SK-N-SH (cell line): ENCODE data around the gene CAD. TPM values are rescaled to one million over a fixed set of nuclear protein-coding genes. Genes with fewer than 3 reads are reported as not detected.

Experiments used
- CTCF ChIA-PET: fragments of 300-600, 350-600 bp; formaldehyde crosslinking; extraction: SDS; loops from one replicate; lab custom pipeline; 2021; lab: Yijun Ruan, JAX
- POLR2A ChIA-PET: fragments of 350-600 bp; sonication (Branson Sonifier 250); formaldehyde crosslinking; extraction: SDS; loops from one replicate; lab custom pipeline; 2020; ENCODE audit warnings: antibody characterized with exemption, inconsistent platforms; lab: Yijun Ruan, JAX
- DNase-seq: peaks from one replicate; pipeline ENCODE4 v3.0.0; 2012
- H2AFZ ChIP-seq: fragments of 200-600 bp; sonication (generic); 2 replicates; pipeline ENCODE4 v1.8.1; 2016; ENCODE audit warnings: antibody characterized with exemption, mild to moderate bottlenecking, low read depth
- H3F3A ChIP-seq: fragments of 200-600 bp; sonication (generic); replicated peaks from 2 replicates; pipeline ENCODE3; 2016; ENCODE audit warnings: antibody characterized with exemption, mild to moderate bottlenecking; ENCODE audit not compliant: insufficient read depth
- H3K27ac ChIP-seq, 2 experiments: fragments of 200-500 bp in 1 of 2; fragments of 200-600 bp in 1 of 2; sonication (Bioruptor generic) in 1 of 2; sonication (generic), shearing (Covaris generic) in 1 of 2; 2 replicates each; pipeline versions ENCODE4 v1.5.1 to v1.6.1; 2014 to 2016; ENCODE audit warnings: low read depth in 2 of 2, inconsistent platforms in 1 of 2, low read length in 1 of 2, mild to moderate bottlenecking in 1 of 2, mixed read lengths in 1 of 2
- H3K27me3 ChIP-seq: fragments of 200-600 bp; sonication (generic), shearing (Covaris generic); 2 replicates; pipeline ENCODE4 v1.6.1; 2016; ENCODE audit warnings: mixed run types; ENCODE audit not compliant: insufficient read depth
- H3K36me3 ChIP-seq, 2 experiments: fragments of 200-500 bp in 1 of 2; fragments of 200-600 bp in 1 of 2; sonication (Bioruptor generic) in 1 of 2; sonication (generic) in 1 of 2; replicated peaks in 1 of 2; 2 replicates each; pipeline versions ENCODE3 to v1.5.1; 2014 to 2016; ENCODE audit warnings: low read length in 1 of 2, mild to moderate bottlenecking in 1 of 2; ENCODE audit not compliant: insufficient read depth in 2 of 2, control insufficient read depth in 1 of 2
- H3K4me1 ChIP-seq, 2 experiments: fragments of 200-500 bp in 1 of 2; fragments of 200-600 bp in 1 of 2; sonication (Bioruptor generic) in 1 of 2; sonication (generic), shearing (Covaris generic) in 1 of 2; 2 replicates each; pipeline versions ENCODE4 v1.5.1 to v1.6.1; 2014 to 2016; ENCODE audit warnings: low read depth in 1 of 2, low read length in 1 of 2, mixed run types in 1 of 2; ENCODE audit not compliant: insufficient read depth in 2 of 2, control insufficient read depth in 1 of 2
- H3K4me2 ChIP-seq: fragments of 200-600 bp; sonication (generic), shearing (Covaris generic); 2 replicates; pipeline ENCODE4 v1.6.1; 2017; ENCODE audit warnings: mixed run types
- H3K4me3 ChIP-seq, 2 experiments: fragments of 200-500 bp in 1 of 2; fragments of 200-600 bp in 1 of 2; sonication (Bioruptor generic) in 1 of 2; sonication (generic), shearing (Covaris generic) in 1 of 2; 2 replicates each; pipeline versions ENCODE4 v1.5.1 to v1.8.1; 2014 to 2016; ENCODE audit warnings: low read depth in 2 of 2, inconsistent platforms in 1 of 2, low read length in 1 of 2, mild to moderate bottlenecking in 1 of 2, mixed read lengths in 1 of 2, moderate library complexity in 1 of 2
- H3K79me2 ChIP-seq: fragments of 200-600 bp; sonication (generic); 2 replicates; pipeline ENCODE4 v1.8.1; 2017; ENCODE audit warnings: mild to moderate bottlenecking; ENCODE audit not compliant: insufficient read depth
- H3K9ac ChIP-seq: fragments of 200-600 bp; sonication (generic); 2 replicates; pipeline ENCODE4 v1.6.1; 2017; ENCODE audit warnings: mixed run types
- H3K9me2 ChIP-seq: fragments of 200-600 bp; sonication (generic); 2 replicates; pipeline ENCODE4 v1.6.1; 2017; ENCODE audit warnings: mixed run types
- H3K9me3 ChIP-seq: fragments of 200-600 bp; sonication (generic); 2 replicates; pipeline ENCODE4 v1.6.1; 2017; ENCODE audit warnings: mixed run types, mild to moderate bottlenecking, moderate library complexity
- H4K20me1 ChIP-seq: fragments of 200-600 bp; sonication (generic); 2 replicates; pipeline ENCODE4 v1.6.1; 2017; ENCODE audit warnings: mild to moderate bottlenecking, mixed run types; ENCODE audit not compliant: insufficient read depth
- CHD2 ChIP-seq: fragments of 150-350 bp; IDR thresholded peaks from 2 replicates; pipeline ENCODE4 v1.6.1; 2018; ENCODE audit warnings: low read length; ENCODE audit not compliant: partially characterized antibody
- ELF1 ChIP-seq: IDR thresholded peaks from 2 replicates; pipeline ENCODE4 v1.4.0; 2012
- FOSL2 ChIP-seq: IDR thresholded peaks from 2 replicates; pipeline ENCODE4 v1.4.0; 2012; ENCODE audit warnings: low read depth, mild to moderate bottlenecking, moderate library complexity, borderline replicate concordance
- FOXJ3 ChIP-seq: sonication (generic); formaldehyde crosslinking; IDR thresholded peaks from 2 replicates; pipeline ENCODE4 v1.5.1; 2020; ENCODE audit warnings: mild to moderate bottlenecking, missing genetic modification reagents
- FOXM1 ChIP-seq: IDR thresholded peaks from 2 replicates; pipeline ENCODE4 v1.4.0; 2012; ENCODE audit warnings: low read depth, mild to moderate bottlenecking
- GABPA ChIP-seq: IDR thresholded peaks from 2 replicates; pipeline ENCODE4 v1.4.0; 2012; ENCODE audit warnings: low read depth, mild to moderate bottlenecking
- GATA2 ChIP-seq: sonication (generic); formaldehyde crosslinking; IDR thresholded peaks from 2 replicates; pipeline ENCODE4 v1.5.0; 2020; ENCODE audit warnings: mild to moderate bottlenecking, missing genetic modification reagents
- JUND ChIP-seq: IDR thresholded peaks from 2 replicates; pipeline ENCODE4 v1.4.0; 2012
- MEF2A ChIP-seq: IDR thresholded peaks from 2 replicates; pipeline ENCODE4 v1.4.0; 2012; ENCODE audit warnings: low read depth, borderline replicate concordance
- MXI1 ChIP-seq: IDR thresholded peaks from 2 replicates; pipeline ENCODE4 v1.6.1; 2012; ENCODE audit warnings: mild to moderate bottlenecking, low read depth, low read length, improper control_type of control experiment
- NFIC ChIP-seq: IDR thresholded peaks from 2 replicates; pipeline ENCODE4 v1.4.0; 2012; ENCODE audit warnings: borderline replicate concordance
- NRF1 ChIP-seq: IDR thresholded peaks from 2 replicates; pipeline ENCODE4 v1.6.1; 2012; ENCODE audit warnings: low read depth, mild to moderate bottlenecking, low read length
- PBX3 ChIP-seq: IDR thresholded peaks from 2 replicates; pipeline ENCODE4; 2012
- POLR2AphosphoS5 ChIP-seq: IDR thresholded peaks from 2 replicates; pipeline ENCODE4 v1.6.1; 2012; ENCODE audit warnings: low read depth, low read length
- REST ChIP-seq: IDR thresholded peaks from 2 replicates; pipeline ENCODE4 v1.6.1; 2012; ENCODE audit warnings: mild to moderate bottlenecking, low read depth, low read length, moderate library complexity
- TCF12 ChIP-seq: IDR thresholded peaks from 2 replicates; pipeline ENCODE4 v1.4.0; 2012
- TEAD4 ChIP-seq: IDR thresholded peaks from 2 replicates; pipeline ENCODE4 v1.4.0; 2012; ENCODE audit warnings: mild to moderate bottlenecking, borderline replicate concordance; ENCODE audit not compliant: insufficient read depth
- ZBTB33 ChIP-seq: IDR thresholded peaks from 2 replicates; pipeline ENCODE4 v1.4.0; 2012; ENCODE audit warnings: low read depth, borderline replicate concordance
- WGBS: methylation state at CpG from one replicate; pipeline ENCODE4 v1.1.6; 2017; ENCODE audit warnings: low lambda C conversion rate; 5-methylcytosine and 5-hydroxymethylcytosine counted together
- polyA plus RNA-seq, 3 experiments: library from polyadenylated mRNA; depleted of rRNA; stranded (reverse); fragments of >200 nt; gene quantifications; 2 replicates each; pipeline ENCODE4 v1.2.3, GENCODE V29; 2012
- TF ChIP-seq, protein P1 (sequence below): fragments of 150-350 bp; IDR thresholded peaks from 2 replicates; pipeline ENCODE4 v1.6.1; 2016; ENCODE audit warnings: mild to moderate bottlenecking, low read depth, low read length
- TF ChIP-seq, protein P2 (sequence below): fragments of 200-600 bp; sonication (generic); IDR thresholded peaks from 2 replicates; pipeline ENCODE4 v1.6.1; 2017; ENCODE audit warnings: antibody characterized with exemption, mild to moderate bottlenecking, moderate library complexity

CAD gene
- polyA plus RNA-seq, 1 of the 3 experiments (the other 2 are of a cell fraction), result 47.6 TPM

GRCh38 chr2:27221166-27221565 is 4.0 kb downstream of the CAD start:
- Histone ChIP-seq H2AFZ (no peak overlapping the region), H3K4me1 (peaks cover 4 to 14% of the 10 kb centered on the region in 2 experiments; a peak in 3 of 4 replicates), H3K79me2 (peaks cover 20% of the 10 kb centered on the region; the same call in 1 of the 2 replicates), H3K9me2 (no peaks in the 10 kb centered on the region), H4K20me1 (no peaks in the 10 kb centered on the region), H3K4me2 (no peak overlapping the region), H3K36me3 (peaks cover 59 to 71% of the 10 kb centered on the region in 2 experiments), H3K4me3 (no peak overlapping the region), H3K9ac (no peak overlapping the region), H3F3A (peaks cover 8% of the 10 kb centered on the region), H3K9me3 (no peaks in the 10 kb centered on the region), H3K27ac (no peak overlapping the region), H3K27me3 (no peaks in the 10 kb centered on the region)
- TF ChIP-seq PBX3 (no peak), NFIC (no peak), JUND (no peak), TCF12 (no peak), REST (no peak), MEF2A (no peak), TEAD4 (no peak)
- TF ChIP-seq, protein P1, sequence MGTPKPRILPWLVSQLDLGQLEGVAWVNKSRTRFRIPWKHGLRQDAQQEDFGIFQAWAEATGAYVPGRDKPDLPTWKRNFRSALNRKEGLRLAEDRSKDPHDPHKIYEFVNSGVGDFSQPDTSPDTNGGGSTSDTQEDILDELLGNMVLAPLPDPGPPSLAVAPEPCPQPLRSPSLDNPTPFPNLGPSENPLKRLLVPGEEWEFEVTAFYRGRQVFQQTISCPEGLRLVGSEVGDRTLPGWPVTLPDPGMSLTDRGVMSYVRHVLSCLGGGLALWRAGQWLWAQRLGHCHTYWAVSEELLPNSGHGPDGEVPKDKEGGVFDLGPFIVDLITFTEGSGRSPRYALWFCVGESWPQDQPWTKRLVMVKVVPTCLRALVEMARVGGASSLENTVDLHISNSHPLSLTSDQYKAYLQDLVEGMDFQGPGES, result no peak
- DNase-seq, result no peak
- WGBS, result 85% methylated on average over 2 of the region's 3 CpGs
- ChIA-PET POLR2A (no interaction called here), CTCF (interaction anchor here (0.9 to 4.3 kb wide), 3 partner anchors 28 to 59 kb away, joined by 3 to 18 read pairs (median 3); no protein-coding TSS in a partner anchor)

DNA sequence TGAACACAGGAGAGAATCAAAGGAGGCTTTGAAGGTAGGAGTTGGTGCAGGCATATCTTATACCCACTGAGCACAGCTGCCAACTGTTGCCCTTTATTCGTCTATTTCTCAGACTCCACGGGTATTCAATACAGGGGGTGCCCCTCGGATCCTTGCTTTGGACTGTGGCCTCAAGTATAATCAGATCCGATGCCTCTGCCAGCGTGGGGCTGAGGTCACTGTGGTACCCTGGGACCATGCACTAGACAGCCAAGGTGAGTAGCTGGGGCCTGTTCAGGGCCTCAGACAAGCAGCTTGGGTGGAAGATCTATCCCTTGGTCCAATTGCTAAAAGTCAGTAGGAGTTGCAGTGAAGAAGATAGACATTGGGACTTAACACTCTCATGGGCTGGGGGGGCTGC is 5.2 kb downstream of the CAD start:
- POLR2A ChIA-PET, result no interaction called here
- H3K9ac ChIP-seq, result no peak overlapping the region
- peaks cover 67 to 77% of the 10 kb centered on the region in 2 experiments for H3K36me3 ChIP-seq
- no peak for TF ChIP-seq MXI1
- no peak for TF ChIP-seq NFIC
- TF ChIP-seq FOXJ3 (CRISPR knock-in tag), result no peak
- TF ChIP-seq GATA2 (CRISPR knock-in tag), result no peak
- TF ChIP-seq NRF1, result no peak
- TF ChIP-seq, protein P2, sequence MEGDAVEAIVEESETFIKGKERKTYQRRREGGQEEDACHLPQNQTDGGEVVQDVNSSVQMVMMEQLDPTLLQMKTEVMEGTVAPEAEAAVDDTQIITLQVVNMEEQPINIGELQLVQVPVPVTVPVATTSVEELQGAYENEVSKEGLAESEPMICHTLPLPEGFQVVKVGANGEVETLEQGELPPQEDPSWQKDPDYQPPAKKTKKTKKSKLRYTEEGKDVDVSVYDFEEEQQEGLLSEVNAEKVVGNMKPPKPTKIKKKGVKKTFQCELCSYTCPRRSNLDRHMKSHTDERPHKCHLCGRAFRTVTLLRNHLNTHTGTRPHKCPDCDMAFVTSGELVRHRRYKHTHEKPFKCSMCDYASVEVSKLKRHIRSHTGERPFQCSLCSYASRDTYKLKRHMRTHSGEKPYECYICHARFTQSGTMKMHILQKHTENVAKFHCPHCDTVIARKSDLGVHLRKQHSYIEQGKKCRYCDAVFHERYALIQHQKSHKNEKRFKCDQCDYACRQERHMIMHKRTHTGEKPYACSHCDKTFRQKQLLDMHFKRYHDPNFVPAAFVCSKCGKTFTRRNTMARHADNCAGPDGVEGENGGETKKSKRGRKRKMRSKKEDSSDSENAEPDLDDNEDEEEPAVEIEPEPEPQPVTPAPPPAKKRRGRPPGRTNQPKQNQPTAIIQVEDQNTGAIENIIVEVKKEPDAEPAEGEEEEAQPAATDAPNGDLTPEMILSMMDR, result no peak
- no peak for TF ChIP-seq ELF1
- no peak for TF ChIP-seq FOSL2
- TF ChIP-seq FOXM1, result no peak
- TF ChIP-seq CHD2, result no peak
- TF ChIP-seq POLR2AphosphoS5, result no peak
- no peak for TF ChIP-seq GABPA
- TF ChIP-seq ZBTB33, result no peak

More for the DNA sequence above, 5.2 kb downstream of the CAD start:
- H3K4me3 ChIP-seq, result no peak overlapping the region
- H3K9me2 ChIP-seq, result no peaks in the 10 kb centered on the region
- H4K20me1 ChIP-seq, result no peaks in the 10 kb centered on the region
- WGBS, result 97% methylated on average over 5 of the region's 5 CpGs
- peaks cover 4 to 9% of the 10 kb centered on the region in 2 experiments; a peak in 2 of 4 replicates for H3K4me1 ChIP-seq
- H3K79me2 ChIP-seq, result peaks cover 19% of the 10 kb centered on the region; the same call in 1 of the 2 replicates
- H3K27ac ChIP-seq, result no peak overlapping the region
- H3K4me2 ChIP-seq, result no peak overlapping the region
- no peaks in the 10 kb centered on the region for H3K9me3 ChIP-seq
- CTCF ChIA-PET, result interaction anchor here (1.2 to 4.3 kb wide), 3 partner anchors 29 to 58 kb away, joined by 3 to 18 read pairs (median 17); partner anchors contain the start of gene SLC30A3
- no peak overlapping the region for H2AFZ ChIP-seq
- H3K27me3 ChIP-seq, result no peaks in the 10 kb centered on the region
- H3F3A ChIP-seq, result peaks cover 13% of the 10 kb centered on the region
- DNase-seq, result no peak
